ENCODE results near the gene SALL3.
"Not testable (repeated sequence)": the region's sequence is repeated elsewhere in the genome, so short reads cannot be mapped to it uniquely, and the experiment has no call there.

The SALL3 gene

GRCh38 chr18:78962098-78962497 is 17.5 kb upstream of the SALL3 start:
- H3K4me3 ChIP-seq (ENCODE audit: low read depth, low read length): no peak overlapping the region
- no peak for TF ChIP-seq CTCF (IDR thresholded peaks at IDR 0.05; ENCODE audit: borderline replicate concordance, insufficient read depth, low read depth, low read length)

GRCh38 chr18:78964727-78965126 is 14.9 kb upstream of the SALL3 start:
- not testable (repeated sequence) for H3K4me3 ChIP-seq (ENCODE audit: low read depth, low read length)

GRCh38 chr18:78965260-78965659 is 14.4 kb upstream of the SALL3 start:
- H3K4me3 ChIP-seq (ENCODE audit: low read depth, low read length): no peak overlapping the region
- TF ChIP-seq CTCF (IDR thresholded peaks at IDR 0.05; ENCODE audit: borderline replicate concordance, insufficient read depth, low read depth, low read length): no peak

- no peak for TF ChIP-seq CTCF (IDR thresholded peaks at IDR 0.05; ENCODE audit: borderline replicate concordance, insufficient read depth, low read depth, low read length)
- H3K4me3 ChIP-seq (ENCODE audit: low read depth, low read length): no peak overlapping the region
These were observed 13.5 kb upstream of the SALL3 start for GRCh38 chr18:78965917-78966792.

- no peak overlapping the region for H3K4me3 ChIP-seq (ENCODE audit: low read depth, low read length)
- TF ChIP-seq CTCF (IDR thresholded peaks at IDR 0.05; ENCODE audit: borderline replicate concordance, insufficient read depth, low read depth, low read length): no peak
These were observed 12.9 kb upstream of the SALL3 start for GRCh38 chr18:78966793-78967106.

GRCh38 chr18:78967692-78968091 is 11.9 kb upstream of the SALL3 start:
- H3K4me3 ChIP-seq (ENCODE audit: low read depth, low read length): no peak overlapping the region
- TF ChIP-seq CTCF (IDR thresholded peaks at IDR 0.05; ENCODE audit: borderline replicate concordance, insufficient read depth, low read depth, low read length): no peak

GRCh38 chr18:78969574-78970315 is 9.9 kb upstream of the SALL3 start:
- TF ChIP-seq CTCF (IDR thresholded peaks at IDR 0.05; ENCODE audit: borderline replicate concordance, insufficient read depth, low read depth, low read length): no peak
- H3K4me3 ChIP-seq (ENCODE audit: low read depth, low read length): no peak overlapping the region
